NCI-H82 treated with DMSO at 0.1 percent for 48 hours (cell line): ENCODE data around the gene RAG1.

Experiments
- DNase-seq: peaks from one replicate; lab custom pipeline; 2025; ENCODE audit not compliant: unreplicated experiment; lab: John Stamatoyannopoulos, UW

The RAG1 gene

DNA sequence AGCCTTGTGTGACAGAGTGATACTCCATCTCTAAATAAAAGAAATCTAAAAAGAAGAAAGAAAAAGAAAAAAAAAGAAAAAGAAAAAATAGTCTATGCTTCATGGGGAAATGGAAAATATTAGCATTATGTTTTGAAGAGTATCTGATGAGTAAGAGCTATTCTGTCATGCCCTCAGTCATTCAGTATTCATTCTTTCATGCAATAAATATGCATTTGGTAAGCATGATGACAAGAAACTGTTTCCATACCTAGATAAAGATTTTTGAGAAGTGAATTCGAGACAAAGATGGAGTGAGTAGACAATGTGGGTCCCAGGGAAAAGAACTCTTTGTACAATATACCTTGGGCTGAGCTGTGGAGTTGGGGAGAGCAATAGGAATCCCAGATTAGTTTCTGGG lies 20.3 kb downstream of the RAG1 start:
- no peak for DNase-seq

DNA sequence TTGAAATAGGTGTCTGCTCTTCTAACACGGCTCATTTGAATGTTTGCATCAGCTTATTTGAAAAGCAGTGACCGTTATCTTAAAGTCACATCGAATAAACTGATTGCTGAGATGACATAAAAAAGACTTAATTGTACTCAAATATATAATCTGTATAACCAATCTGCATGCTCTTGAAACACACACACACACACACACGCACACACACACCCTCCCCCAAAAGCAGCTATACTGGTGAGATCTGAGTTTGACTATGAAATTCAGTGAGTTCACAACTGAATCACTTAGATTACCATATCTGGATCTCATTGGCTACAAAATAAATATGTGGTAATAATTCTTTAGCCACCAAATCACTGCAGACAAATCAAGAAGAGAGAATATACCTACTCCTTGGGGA lies 22.7 kb downstream of the RAG1 start:
- DNase-seq = no peak

DNA sequence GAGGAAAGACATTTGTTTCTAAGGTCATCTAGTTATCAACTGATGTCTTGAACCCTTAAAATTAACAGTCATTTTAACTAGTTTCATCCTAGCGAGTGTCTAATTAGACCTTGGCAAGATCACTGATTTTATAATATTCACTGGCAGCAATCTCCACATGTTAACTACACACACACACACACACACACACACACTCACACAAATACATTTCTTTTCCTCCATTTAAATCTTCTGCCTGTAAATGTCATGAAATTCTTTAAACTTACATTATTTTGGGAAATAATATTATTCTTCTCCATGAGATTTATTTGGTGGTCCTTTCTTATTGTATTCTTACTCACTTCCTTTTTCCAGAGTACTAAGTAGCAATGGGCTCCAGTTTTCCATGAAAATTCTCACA lies 23.6 kb downstream of the RAG1 start:
- no peak for DNase-seq

DNA sequence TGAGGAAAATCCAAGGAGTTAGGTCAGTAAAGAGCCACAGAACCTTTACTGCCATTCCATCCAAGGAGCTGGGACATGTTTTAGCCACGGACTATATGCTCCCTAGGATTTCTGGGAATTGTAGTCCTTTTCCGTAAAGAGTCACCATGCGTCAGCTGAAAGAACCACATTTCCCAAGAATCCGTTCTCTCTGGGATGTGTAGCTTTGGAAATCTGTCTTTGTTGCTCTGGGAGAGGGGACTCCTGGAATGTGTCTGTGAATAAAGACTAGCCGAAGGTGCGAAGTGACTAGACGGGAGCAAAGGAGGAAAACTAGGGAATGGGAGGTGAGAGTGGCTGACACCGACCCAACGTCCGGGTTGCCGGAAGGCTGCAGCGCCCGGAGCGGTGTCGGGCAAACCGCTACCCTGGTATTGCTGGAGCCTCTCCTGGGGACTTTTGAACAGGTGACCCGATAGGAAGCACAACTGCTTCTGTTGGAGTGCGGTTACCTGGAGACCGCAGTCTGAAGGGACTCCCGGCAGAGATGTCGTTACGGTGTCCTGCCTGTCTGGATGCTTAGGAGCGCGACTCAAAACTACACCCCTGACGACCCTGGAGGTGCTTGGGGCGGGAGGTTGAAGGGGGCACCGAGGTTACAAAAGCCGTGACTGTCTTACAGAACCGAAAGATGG lies 26.6 kb downstream of the RAG1 start, which contains the start of gene IFTAP:
IFTAP (plus strand) TSS at position 187 of the 674 bp plus-strand sequence. CDS start 15,602 bp downstream, outside the sequence.
- DNase-seq = peak; percentile 82

DNA sequence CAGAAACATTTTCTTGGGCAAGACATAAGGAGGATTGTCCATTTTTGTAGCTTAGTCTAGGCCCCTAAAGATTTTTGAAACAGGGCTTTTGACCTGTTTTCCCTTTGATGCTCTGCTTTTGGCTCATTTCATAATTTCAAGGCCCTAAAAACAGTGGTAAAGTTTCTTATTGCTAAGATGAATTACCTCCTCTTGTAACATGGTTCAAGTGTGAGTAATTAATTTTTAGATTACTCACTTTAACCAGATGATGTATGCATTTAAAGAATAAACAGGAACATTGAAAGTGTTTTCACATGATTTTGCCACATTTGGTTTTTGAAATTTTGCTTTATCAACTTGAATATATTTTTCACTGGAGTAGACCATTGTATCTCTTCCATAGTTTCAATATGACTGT lies 29.1 kb downstream of the RAG1 start:
- no peak for DNase-seq

DNA sequence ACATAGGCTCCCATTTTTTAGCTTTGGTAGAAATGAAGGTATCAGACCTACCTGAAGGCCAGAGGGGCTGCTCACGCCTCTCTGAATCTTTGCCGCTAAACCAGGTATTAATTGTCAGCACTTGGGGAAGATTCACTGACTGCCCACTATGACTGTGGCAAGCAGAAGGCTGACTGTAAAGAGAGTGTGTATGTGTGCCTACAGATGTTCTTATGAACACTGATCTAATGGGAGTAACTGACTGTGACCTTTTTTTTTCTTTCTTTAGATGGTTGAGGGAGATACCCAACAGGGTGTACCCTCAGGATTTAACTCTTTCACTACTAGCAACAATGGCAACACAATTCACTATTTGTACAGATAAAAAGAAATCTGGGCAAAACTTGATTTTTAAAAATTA lies 30.2 kb downstream of the RAG1 start, which contains the start of gene RAG2:
RAG2 (minus strand) TSS at position 186 of the 400 bp plus-strand sequence. CDS start 4,068 bp downstream, outside the sequence.
- no peak for DNase-seq

DNA sequence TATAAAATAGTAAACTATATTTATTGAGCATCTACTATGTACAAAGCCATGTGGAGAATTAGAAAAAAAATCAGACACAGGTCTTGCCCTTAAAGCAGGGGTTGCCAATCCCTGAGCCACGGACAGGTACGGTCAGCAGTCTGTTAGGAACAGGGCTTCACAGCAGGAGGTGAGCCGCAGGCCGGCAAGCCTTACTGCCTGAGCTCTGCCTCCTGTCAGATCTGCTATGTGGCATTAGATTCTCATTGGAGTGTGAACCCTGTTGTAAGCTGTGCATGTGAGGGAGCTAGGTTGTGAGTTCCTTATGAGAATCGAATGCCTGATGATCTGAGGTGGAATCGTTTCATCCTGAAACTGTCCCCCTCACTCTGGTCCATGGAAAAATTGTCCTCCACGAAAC lies 32.4 kb downstream of the RAG1 start:
- DNase-seq = no peak

DNA sequence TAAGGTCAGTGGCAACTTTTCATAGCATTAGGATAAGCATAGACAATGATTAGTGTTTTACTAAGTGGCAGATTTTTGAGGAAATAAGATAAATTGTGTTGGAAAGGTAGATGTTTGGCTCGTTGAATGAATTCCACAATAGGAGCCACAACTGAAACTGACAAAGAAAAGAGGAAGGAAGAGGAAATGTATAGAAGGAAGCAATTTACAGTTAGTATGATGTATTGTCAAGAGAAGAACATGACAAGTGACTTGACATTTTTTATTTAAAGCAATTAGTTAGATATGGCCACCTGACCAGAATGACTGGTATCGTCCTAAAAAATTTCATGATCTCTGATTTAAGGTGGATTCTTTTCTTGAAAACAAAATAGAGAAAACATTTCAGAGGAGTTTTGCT lies 33.3 kb downstream of the RAG1 start:
- DNase-seq = no peak

DNA sequence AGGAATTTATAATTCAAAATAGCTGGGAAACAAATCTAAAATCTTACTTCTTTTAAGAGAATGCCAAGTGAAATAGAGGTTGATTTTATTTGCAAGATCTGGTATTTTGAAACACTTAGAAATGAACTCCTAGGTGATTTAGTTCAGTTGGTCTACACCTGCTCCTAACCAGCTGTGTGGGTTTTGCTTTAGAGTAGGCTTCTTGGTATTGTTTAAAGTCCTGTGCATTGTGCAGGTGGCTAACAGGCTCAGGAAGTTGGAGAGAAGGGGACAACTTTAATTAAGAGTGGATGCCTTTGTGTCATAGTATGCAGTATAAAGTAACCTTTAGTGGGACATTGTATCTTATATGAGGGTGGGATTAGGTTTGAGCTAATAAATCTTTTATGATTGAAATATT lies 34.3 kb downstream of the RAG1 start:
- DNase-seq = no peak

DNA sequence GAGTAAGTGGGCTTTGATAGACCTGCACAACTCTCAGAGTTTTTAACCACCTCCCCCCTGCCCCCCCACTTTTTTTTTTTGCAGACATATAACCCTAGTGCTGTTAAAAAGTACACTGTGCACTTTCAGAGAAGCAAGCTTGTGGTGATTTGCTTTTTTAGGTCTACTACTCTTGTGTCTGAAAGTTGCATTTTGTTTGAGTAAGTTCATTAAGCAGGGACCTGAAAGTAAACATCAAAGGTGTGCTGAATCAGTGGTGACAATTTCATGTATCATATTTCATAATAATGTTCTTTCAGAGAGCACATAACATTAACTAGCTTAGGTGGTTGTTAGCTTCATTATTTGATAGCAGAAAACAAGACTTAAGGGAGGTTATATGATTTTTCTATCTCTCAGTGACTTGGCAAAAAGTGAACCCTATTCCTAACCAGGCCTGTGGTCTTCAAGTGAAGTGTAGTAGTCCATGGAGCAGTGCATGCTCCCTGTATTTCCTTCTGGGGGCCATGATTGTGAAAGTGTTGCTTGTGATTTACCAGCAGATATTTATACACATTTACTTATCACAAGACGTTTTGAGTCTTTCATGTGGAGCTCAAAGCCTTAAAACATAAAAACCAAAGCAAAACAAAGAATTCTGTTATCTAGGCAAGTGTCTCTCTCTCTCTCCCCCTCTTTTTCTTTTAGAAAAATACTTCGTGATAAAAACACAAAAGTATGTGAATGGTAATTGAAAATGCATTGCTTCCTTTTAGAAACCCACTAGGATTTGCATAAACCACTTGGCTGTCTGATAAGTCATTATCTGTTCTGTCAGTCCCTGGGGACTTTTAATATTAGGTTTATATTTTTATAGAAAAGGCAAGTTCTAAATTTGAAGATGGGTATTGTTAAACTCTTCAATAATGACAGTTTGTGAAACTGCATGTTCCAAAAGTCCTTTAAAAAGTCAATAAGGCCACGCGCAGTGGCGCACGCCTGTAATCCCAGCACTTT lies 37.7 kb downstream of the RAG1 start:
- DNase-seq = no peak

DNA sequence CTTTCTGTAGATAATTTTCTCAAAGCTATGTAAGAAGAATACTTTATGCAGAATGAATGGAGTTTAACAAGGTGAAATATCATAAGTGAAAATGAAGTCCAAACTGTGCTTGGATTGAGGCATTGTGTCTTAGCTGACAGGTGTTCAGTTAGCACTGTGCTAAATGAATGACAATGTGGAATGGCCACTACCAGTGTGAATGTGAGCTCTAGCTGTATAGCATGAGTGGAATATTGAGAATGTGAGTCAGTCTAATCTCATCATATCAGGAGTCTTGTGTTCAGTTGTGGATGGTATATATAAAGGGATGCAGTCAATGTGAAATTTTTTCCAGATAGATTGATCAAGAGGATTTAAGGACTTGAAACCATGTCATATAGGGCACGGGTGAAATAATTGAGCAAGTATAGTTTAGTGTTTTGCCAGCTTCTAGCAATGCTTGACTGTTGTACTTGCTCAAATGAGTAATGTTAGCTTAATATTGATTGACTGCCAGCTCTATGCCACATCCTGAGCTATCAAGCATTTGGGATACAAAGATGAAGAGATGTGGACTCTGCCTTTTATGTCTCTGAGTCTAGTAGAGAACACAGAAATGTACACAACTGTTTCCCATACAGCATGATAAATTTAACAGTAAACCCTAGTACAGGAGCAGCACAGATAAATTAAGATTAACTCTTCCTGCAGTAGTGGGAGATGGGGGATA lies 40.8 kb downstream of the RAG1 start:
- no peak for DNase-seq

DNA sequence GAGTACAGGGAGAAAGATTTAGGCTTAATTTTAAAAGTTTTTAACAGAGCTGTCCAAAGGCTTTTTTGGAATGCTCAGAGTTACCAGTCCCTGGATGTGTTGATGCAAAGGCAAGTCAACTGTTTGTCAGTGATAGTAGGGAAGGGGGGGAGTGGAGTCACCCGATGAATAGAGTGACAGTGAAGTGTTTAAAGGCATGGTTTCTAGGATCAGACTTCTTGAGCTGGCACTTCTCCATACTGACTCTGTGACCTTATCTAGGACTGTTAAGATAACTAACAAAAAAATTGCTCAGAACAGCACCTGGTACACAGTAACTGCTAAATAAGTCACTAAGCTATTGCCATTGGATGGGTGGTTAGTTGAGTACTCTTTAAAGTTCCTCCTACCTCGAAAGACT lies 41.6 kb downstream of the RAG1 start:
- DNase-seq = no peak

DNA sequence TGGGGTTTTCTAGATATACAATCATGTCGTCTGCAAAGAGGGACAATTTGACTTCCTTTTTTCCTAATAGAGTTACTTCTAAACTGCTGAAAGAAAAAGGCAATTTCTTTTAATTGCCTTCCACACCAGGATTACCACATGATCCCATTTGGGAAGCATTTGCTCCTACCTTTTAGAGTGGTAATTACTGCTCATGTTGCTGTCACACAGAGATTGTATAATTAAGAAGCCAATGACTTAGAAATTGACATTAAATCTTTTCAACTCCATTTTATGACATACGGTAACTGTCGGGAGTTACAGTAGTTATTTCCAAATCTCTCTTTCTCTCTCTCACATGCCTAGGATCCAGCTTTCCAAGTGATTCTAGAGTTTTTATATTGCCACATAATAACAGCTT lies 48.0 kb downstream of the RAG1 start:
- peak; percentile 14 for DNase-seq

DNA sequence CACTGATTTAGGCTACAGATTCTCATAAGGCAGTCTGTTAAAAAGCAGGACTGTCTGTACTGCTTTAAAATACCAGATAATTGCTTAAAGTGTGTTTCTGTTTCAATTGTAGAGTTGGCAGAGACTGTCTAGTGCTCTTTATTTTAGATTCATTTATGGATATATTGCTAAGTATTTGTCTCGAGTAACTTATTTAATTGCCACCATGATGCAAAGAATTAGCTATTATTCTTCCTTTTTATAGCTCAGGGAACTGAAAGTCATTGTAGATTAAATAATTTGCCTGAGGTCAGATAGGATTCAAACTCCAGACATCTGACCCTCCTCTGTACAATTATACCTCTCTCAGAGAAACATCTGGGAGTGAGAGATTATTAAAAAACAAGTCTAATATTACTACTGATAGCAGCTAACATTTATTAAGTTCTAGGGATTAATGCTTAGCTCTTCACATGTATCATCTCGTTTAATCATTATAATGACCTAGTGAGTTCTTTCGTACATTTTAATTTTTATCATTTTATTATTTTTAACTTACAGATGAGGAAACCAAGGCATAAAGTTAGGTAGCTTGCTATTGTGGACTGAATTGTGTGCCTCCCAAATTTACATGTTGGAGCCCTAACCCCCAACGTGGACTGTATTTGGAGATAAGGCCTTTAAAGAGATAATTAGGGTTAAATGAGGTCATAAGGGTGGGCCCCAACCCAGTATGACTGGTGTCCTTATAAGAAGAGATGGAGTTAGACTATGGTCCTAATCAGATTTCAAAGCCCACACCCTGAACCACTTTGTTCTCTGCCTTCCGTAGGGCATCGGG lies 49.9 kb downstream of the RAG1 start:
- DNase-seq = peak; percentile 73

DNA sequence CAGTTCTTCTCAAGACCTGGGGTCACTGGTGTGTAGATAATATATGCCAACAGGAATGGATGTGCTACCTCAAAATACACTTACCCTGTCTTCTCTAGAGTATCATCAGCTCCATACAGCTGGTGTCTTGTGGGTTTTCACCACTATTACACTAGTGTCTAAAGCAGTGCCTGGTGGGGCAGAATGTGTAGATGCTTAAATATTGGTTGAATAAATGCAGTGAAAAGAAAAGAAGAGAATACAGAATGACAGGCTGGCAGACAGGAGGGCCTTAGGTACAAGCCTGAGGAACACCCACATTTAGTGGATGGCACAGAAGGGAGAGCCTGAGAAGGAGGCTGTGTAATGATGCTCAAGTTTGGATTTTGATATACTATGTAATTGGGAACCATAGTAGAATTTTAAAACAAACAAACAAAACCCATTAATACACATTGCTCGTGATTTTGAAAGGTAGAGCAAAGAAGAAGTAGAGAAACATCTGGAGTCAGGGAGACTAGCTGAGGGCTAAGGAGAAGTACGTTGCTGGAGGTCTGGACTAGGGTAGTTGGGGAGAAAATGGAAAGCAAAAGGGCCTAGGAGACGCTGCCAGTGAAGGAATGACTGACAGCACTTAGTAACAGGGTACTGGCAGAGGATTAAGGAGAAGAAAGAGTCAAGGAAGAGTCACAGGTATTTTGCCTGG lies 50.7 kb downstream of the RAG1 start:
- DNase-seq = no peak

DNA sequence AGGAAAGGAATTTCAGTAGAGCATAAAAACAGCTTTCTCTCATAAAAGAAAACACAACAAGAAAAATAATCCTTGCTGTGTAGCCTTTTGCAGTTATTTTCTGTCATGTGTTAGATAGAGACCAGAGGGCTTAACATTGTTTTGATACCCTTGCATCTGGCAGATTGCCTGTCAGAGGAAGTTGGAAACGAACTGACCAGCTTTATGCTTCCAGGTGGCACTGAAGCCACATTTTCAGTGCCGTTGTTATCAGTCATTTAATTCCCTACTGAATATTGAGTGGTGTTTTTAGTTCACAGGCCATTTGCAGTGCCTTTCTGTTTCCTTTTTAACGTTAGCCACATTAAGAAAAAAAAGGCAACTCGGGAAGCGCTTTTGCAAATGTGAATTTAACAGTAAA lies 51.7 kb downstream of the RAG1 start:
- DNase-seq = peak; percentile 14

DNA sequence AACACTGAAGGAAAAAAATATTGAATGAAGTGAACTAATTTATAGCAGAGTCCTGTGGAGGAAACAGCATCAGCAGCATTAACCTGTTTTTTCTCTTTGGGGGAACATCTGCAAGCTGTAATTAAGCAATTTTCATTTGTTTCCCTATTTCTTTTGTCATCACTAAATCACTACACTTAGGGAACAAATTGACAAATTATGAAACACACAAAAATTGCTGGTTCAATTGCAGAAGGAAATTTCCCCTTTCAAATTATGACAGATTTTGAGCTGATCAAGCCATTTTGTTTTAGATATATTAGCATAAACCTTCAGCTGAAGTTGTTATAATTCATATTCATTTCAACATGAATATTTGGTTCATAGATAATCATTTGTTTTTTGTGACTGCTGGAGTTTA lies 52.4 kb downstream of the RAG1 start:
- DNase-seq = no peak

DNA sequence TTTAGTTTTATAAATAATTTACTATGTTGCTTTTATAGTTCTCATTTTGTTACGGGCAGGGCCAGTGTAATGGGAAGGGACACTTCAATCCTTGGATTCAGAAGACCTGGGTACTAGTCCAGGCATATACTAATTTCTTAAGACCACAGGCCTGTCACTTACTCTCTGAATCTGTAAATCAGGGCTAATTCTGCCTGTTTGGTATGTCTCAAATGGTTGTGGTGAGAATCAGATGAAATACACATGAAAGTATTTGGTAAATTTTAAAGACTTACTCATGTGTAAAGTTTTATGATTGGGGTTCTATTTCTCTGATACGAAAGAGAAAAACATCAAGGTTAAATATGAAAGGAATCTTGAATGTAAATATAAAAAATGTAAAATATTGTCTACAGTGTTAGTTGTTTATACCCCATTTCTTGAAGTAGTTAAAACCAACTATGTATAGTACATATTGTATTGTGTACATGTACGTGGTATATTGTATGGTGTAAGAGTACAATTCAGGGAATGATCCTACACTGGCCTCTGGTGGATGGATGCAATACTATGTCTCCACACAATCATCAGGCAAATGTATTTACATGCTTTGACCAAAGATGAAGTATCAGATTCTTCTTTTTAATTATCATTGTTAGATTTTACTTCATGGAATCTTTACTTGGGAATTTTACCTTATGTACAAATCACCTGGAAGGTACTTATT lies 54.8 kb downstream of the RAG1 start:
- DNase-seq = peak; percentile 25

DNA sequence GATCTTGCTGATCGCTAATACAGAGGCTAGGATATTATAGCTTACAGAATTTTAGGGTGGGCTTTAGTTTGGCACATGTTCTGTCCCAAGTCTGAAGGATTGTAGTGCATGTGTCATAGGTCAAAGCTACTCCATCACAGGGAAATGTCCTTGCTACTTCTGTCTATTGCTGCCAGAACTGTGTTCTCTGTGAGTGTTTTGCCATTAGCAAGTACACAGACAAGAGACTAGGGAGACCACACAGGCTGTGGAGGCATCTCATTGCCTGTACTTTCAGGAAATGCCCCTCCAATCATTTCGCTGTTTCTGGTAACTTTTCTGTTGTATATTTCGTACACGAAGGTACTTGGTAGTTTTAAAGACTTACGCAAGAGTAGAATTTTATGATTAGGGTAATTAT lies 55.7 kb downstream of the RAG1 start:
- DNase-seq = no peak
